ENCODE results near the gene TWNK.

The TWNK gene

GRCh38 chr10:101008823-101009423, 21.6 kb downstream of the TWNK start:
- H3K9me2 ChIP-seq (ENCODE audit: low read depth, low read length), result no peaks in the 10 kb centered on the region
- H3K79me2 ChIP-seq (ENCODE audit: insufficient read depth, low read length), result no peaks in the 10 kb centered on the region
- no peaks in the 10 kb centered on the region for H4K20me1 ChIP-seq (ENCODE audit: insufficient read depth, low read length)
- H3K4me2 ChIP-seq (ENCODE audit: low read length), result no peak overlapping the region
- H3K27ac ChIP-seq (ENCODE audit: low read depth, low read length, poor library complexity, severe bottlenecking), result no peak overlapping the region
- TF ChIP-seq CTCF (IDR thresholded peaks at IDR 0.05; ENCODE audit: low read length) (no peak), EZH2 (IDR thresholded peaks at IDR 0.05; ENCODE audit: borderline replicate concordance, low read length) (no peak)
- H3K9me3 ChIP-seq (ENCODE audit: low read length), result no peaks in the 10 kb centered on the region
- H3K27me3 ChIP-seq (ENCODE audit: insufficient read depth, low read length), result no peaks in the 10 kb centered on the region
- no peak overlapping the region for H3K9ac ChIP-seq (ENCODE audit: low read length)
- no peak overlapping the region for H2AFZ ChIP-seq (ENCODE audit: low read length)
- H3K36me3 ChIP-seq (ENCODE audit: insufficient read depth, low read length), result no peaks in the 10 kb centered on the region
- H3K4me1 ChIP-seq (ENCODE audit: insufficient read depth, low read length, severe bottlenecking), result no peaks in the 10 kb centered on the region
- no peaks in the 10 kb centered on the region for H3F3A ChIP-seq (ENCODE audit: insufficient read depth, low read length)
- H3K4me3 ChIP-seq (ENCODE audit: low read depth, low read length, poor library complexity, severe bottlenecking), result no peak overlapping the region

- Histone ChIP-seq H3F3A (ENCODE audit: insufficient read depth, low read length) (no peaks in the 10 kb centered on the region), H3K9ac (ENCODE audit: low read length) (no peak overlapping the region), H3K79me2 (ENCODE audit: insufficient read depth, low read length) (no peaks in the 10 kb centered on the region), H4K20me1 (ENCODE audit: insufficient read depth, low read length) (no peaks in the 10 kb centered on the region), H3K4me3 (ENCODE audit: low read depth, low read length, poor library complexity, severe bottlenecking) (no peak overlapping the region), H3K4me2 (ENCODE audit: low read length) (no peak overlapping the region), H2AFZ (ENCODE audit: low read length) (no peak overlapping the region), H3K9me3 (ENCODE audit: low read length) (no peaks in the 10 kb centered on the region), H3K27ac (ENCODE audit: low read depth, low read length, poor library complexity, severe bottlenecking) (no peak overlapping the region), H3K36me3 (ENCODE audit: insufficient read depth, low read length) (no peaks in the 10 kb centered on the region), H3K4me1 (ENCODE audit: insufficient read depth, low read length, severe bottlenecking) (no peaks in the 10 kb centered on the region), H3K27me3 (ENCODE audit: insufficient read depth, low read length) (no peaks in the 10 kb centered on the region), H3K9me2 (ENCODE audit: low read depth, low read length) (no peaks in the 10 kb centered on the region)
- no peak for TF ChIP-seq CTCF (IDR thresholded peaks at IDR 0.05; ENCODE audit: low read length)
- TF ChIP-seq EZH2 (IDR thresholded peaks at IDR 0.05; ENCODE audit: borderline replicate concordance, low read length), result no peak
Observed at GRCh38 chr10:101010329-101010728, 23.0 kb downstream of the TWNK start.

GRCh38 chr10:101011517-101012423, 24.4 kb downstream of the TWNK start:
- Histone ChIP-seq H3K27me3 (ENCODE audit: insufficient read depth, low read length) (no peaks in the 10 kb centered on the region), H3K4me1 (ENCODE audit: insufficient read depth, low read length, severe bottlenecking) (no peaks in the 10 kb centered on the region), H2AFZ (ENCODE audit: low read length) (no peak overlapping the region), H4K20me1 (ENCODE audit: insufficient read depth, low read length) (no peaks in the 10 kb centered on the region), H3K4me3 (ENCODE audit: low read depth, low read length, poor library complexity, severe bottlenecking) (no peak overlapping the region), H3K9ac (ENCODE audit: low read length) (no peak overlapping the region), H3K4me2 (ENCODE audit: low read length) (no peak overlapping the region), H3F3A (ENCODE audit: insufficient read depth, low read length) (no peaks in the 10 kb centered on the region), H3K36me3 (ENCODE audit: insufficient read depth, low read length) (no peaks in the 10 kb centered on the region), H3K27ac (ENCODE audit: low read depth, low read length, poor library complexity, severe bottlenecking) (no peak overlapping the region), H3K9me2 (ENCODE audit: low read depth, low read length) (no peaks in the 10 kb centered on the region), H3K9me3 (ENCODE audit: low read length) (no peaks in the 10 kb centered on the region), H3K79me2 (ENCODE audit: insufficient read depth, low read length) (no peaks in the 10 kb centered on the region)
- TF ChIP-seq CTCF (IDR thresholded peaks at IDR 0.05; ENCODE audit: low read length), result no peak
- no peak for TF ChIP-seq EZH2 (IDR thresholded peaks at IDR 0.05; ENCODE audit: borderline replicate concordance, low read length)

Measured in OCI-LY1 (cell line).